B cell (primary cell): Measurements from ENCODE around the gene GOT1.

Source experiments
- CTCF ChIP-seq: fragments of 200-600 bp; IDR thresholded peaks from one replicate; pipeline ENCODE4 v1.8.0; 2022; ENCODE audit warnings: antibody characterized with exemption, mild to moderate bottlenecking
- EZH2 ChIP-seq: IDR thresholded peaks from 2 replicates; pipeline ENCODE4 v1.6.1; 2012; ENCODE audit warnings: borderline replicate concordance, low read depth, mild to moderate bottlenecking, moderate library complexity, low read length; ENCODE audit not compliant: insufficient read depth, poor library complexity, severe bottlenecking

GRCh38 chr10:99394761-99395386 lies 35.5 kb downstream of the GOT1 start:
- TF ChIP-seq CTCF, result no peak
- no peak for TF ChIP-seq EZH2
